ENCODE measurements around the gene C1QTNF8.

C1QTNF8 gene

GRCh38 chr16:1106659-1107058 lies 10.6 kb upstream of the C1QTNF8 start:
- TF ChIP-seq SCRT2 (tag by site-specific recombination; IDR thresholded peaks at IDR 0.05): no peak
- TF ChIP-seq ZNF280C (tag by site-specific recombination; IDR thresholded peaks at IDR 0.05): no peak
- POLR2A ChIA-PET: no interaction called here
- no peaks in the 10 kb centered on the region; the same call in 1 of the 2 replicates for H3K4me1 ChIP-seq (ENCODE audit: control insufficient read depth, insufficient read depth, low read length)

GRCh38 chr16:1105888-1106620 lies 10.0 kb upstream of the C1QTNF8 start:
- H3K4me3 ChIP-seq (ENCODE audit: low read depth, low read length): no peak overlapping the region
- no peaks in the 10 kb centered on the region for H3K9me3 ChIP-seq (ENCODE audit: control insufficient read depth, insufficient read depth, low read depth, low read length)
- no peaks in the 10 kb centered on the region for H3K36me3 ChIP-seq (ENCODE audit: control insufficient read depth in 2 of 2, insufficient read depth in 1 of 2, low read length in 2 of 2)
- no peak overlapping the region for H3K27ac ChIP-seq (ENCODE audit: extremely low read depth, low read depth, low read length)
- H3K4me1 ChIP-seq (ENCODE audit: control insufficient read depth, insufficient read depth, low read length): no peaks in the 10 kb centered on the region; the same call in 1 of the 2 replicates
- ChIA-PET POLR2A (no interaction called here), CTCF (interaction anchor here (0.6 to 2.2 kb wide), 7 partner anchors 24 to 284 kb away, joined by 3 to 11 read pairs (median 3); no protein-coding TSS in a partner anchor)
- TF ChIP-seq HIC1 (tag by site-specific recombination; IDR thresholded peaks at IDR 0.05) (peak; percentile 83), ZNF18 (tag by site-specific recombination; IDR thresholded peaks at IDR 0.05) (no peak), GLIS1 (tag by site-specific recombination; IDR thresholded peaks at IDR 0.05) (peak; percentile 96), KLF17 (tag by site-specific recombination; IDR thresholded peaks at IDR 0.05) (0 out of 2 replicates have a peak, but pooled peaks have one; percentile 30), CTCF (tag by site-specific recombination; IDR thresholded peaks at IDR 0.05) (peak; percentile 84), ZBTB7A (tag by site-specific recombination; IDR thresholded peaks at IDR 0.05; ENCODE audit: low read depth) (0 out of 2 replicates have a peak, but pooled peaks have one; percentile 7), PBX3 (CRISPR knock-in tag; IDR thresholded peaks at IDR 0.05) (0 out of 2 replicates have a peak, but pooled peaks have one; percentile 14), GLIS2 (tag by site-specific recombination; IDR thresholded peaks at IDR 0.05) (peak; percentile 76), ZNF302 (tag by site-specific recombination; IDR thresholded peaks at IDR 0.05; ENCODE audit: low read depth) (no peak), ZNF670 (tag by site-specific recombination; IDR thresholded peaks at IDR 0.05; ENCODE audit: low read depth) (no peak), ZNF148 (tag by site-specific recombination; IDR thresholded peaks at IDR 0.05; ENCODE audit: borderline replicate concordance) (no peak), ZNF677 (tag by site-specific recombination; IDR thresholded peaks at IDR 0.05) (no peak), ZNF175 (tag by site-specific recombination; IDR thresholded peaks at IDR 0.05) (no peak), ZNF112 (tag by site-specific recombination; IDR thresholded peaks at IDR 0.05) (no peak), ZNF624 (tag by site-specific recombination; IDR thresholded peaks at IDR 0.05) (no peak), ZNF202 (tag by site-specific recombination; IDR thresholded peaks at IDR 0.05; ENCODE audit: borderline replicate concordance) (no peak), ZNF629 (tag by site-specific recombination; IDR thresholded peaks at IDR 0.05) (no peak), ZNF132 (tag by site-specific recombination; IDR thresholded peaks at IDR 0.05; ENCODE audit: borderline replicate concordance) (no peak)

More at GRCh38 chr16:1106659-1107058, 10.6 kb upstream of the C1QTNF8 start:
- Histone ChIP-seq H3K9me3 (ENCODE audit: control insufficient read depth, insufficient read depth, low read depth, low read length) (no peaks in the 10 kb centered on the region), H3K27ac (ENCODE audit: extremely low read depth, low read depth, low read length) (no peak overlapping the region), H3K4me3 (ENCODE audit: low read depth, low read length) (no peak overlapping the region), H3K36me3 (ENCODE audit: control insufficient read depth in 2 of 2, insufficient read depth in 1 of 2, low read length in 2 of 2) (no peaks in the 10 kb centered on the region)
- CTCF ChIA-PET: interaction anchor here (0.7 to 2.2 kb wide), 4 partner anchors 42 to 90 kb away, joined by 3 to 11 read pairs (median 4); no protein-coding TSS in a partner anchor
